ENCODE measurements around the gene NKAIN2.

The NKAIN2 gene

DNA sequence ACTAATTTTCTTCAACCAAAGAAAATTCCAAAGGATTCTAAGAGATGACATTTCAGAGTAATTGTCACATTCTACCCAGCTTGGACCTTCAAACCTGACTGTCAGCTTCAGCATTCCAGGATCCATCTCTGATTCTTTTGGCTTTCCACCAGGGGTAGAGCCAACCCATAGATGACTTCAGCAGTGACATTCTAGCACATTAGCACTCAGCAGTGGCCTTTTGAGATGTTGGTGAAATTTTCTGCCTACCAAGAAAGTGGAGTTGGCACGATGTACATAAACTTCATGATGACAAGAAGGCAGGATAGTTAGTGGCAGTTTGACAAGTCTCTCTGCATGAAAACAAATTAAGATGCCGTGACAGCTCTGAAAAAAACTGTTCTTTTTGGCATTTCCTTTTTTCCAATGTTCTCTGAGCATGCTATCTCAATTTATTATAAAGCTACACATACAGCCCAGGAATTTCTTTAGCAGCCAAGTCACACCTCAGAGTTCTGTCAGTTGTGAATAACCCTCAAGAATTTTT, 692.1 kb downstream of the NKAIN2 start:
- TF ChIP-seq ESRRG (CRISPR knock-in tag; IDR thresholded peaks at IDR 0.05): no peak
- no peak for TF ChIP-seq ZFP3 (CRISPR knock-in tag; IDR thresholded peaks at IDR 0.05)
- no peak for TF ChIP-seq POU6F1 (CRISPR knock-in tag; IDR thresholded peaks at IDR 0.05; ENCODE audit: borderline replicate concordance, low read depth)
- TF ChIP-seq, protein P1, sequence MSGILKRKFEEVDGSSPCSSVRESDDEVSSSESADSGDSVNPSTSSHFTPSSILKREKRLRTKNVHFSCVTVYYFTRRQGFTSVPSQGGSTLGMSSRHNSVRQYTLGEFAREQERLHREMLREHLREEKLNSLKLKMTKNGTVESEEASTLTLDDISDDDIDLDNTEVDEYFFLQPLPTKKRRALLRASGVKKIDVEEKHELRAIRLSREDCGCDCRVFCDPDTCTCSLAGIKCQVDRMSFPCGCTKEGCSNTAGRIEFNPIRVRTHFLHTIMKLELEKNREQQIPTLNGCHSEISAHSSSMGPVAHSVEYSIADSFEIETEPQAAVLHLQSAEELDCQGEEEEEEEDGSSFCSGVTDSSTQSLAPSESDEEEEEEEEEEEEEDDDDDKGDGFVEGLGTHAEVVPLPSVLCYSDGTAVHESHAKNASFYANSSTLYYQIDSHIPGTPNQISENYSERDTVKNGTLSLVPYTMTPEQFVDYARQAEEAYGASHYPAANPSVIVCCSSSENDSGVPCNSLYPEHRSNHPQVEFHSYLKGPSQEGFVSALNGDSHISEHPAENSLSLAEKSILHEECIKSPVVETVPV (CRISPR knock-in tag; IDR thresholded peaks at IDR 0.05): no peak
- TF ChIP-seq CSDC2 (CRISPR knock-in tag; IDR thresholded peaks at IDR 0.05): no peak
- no peak for TF ChIP-seq GLIS3 (CRISPR knock-in tag; IDR thresholded peaks at IDR 0.05)
- TF ChIP-seq ZC3H10 (CRISPR knock-in tag; IDR thresholded peaks at IDR 0.05): no peak
- no peak for TF ChIP-seq ZNF8 (CRISPR knock-in tag; IDR thresholded peaks at IDR 0.05)
- TF ChIP-seq, protein P2, sequence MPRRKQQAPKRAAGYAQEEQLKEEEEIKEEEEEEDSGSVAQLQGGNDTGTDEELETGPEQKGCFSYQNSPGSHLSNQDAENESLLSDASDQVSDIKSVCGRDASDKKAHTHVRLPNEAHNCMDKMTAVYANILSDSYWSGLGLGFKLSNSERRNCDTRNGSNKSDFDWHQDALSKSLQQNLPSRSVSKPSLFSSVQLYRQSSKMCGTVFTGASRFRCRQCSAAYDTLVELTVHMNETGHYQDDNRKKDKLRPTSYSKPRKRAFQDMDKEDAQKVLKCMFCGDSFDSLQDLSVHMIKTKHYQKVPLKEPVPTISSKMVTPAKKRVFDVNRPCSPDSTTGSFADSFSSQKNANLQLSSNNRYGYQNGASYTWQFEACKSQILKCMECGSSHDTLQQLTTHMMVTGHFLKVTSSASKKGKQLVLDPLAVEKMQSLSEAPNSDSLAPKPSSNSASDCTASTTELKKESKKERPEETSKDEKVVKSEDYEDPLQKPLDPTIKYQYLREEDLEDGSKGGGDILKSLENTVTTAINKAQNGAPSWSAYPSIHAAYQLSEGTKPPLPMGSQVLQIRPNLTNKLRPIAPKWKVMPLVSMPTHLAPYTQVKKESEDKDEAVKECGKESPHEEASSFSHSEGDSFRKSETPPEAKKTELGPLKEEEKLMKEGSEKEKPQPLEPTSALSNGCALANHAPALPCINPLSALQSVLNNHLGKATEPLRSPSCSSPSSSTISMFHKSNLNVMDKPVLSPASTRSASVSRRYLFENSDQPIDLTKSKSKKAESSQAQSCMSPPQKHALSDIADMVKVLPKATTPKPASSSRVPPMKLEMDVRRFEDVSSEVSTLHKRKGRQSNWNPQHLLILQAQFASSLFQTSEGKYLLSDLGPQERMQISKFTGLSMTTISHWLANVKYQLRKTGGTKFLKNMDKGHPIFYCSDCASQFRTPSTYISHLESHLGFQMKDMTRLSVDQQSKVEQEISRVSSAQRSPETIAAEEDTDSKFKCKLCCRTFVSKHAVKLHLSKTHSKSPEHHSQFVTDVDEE (CRISPR knock-in tag; IDR thresholded peaks at IDR 0.05): no peak
- no peak for TF ChIP-seq TOX (CRISPR knock-in tag; IDR thresholded peaks at IDR 0.05; ENCODE audit: borderline replicate concordance)
- TF ChIP-seq TCF4 (CRISPR knock-in tag; IDR thresholded peaks at IDR 0.05; ENCODE audit: borderline replicate concordance): no peak
- no peak for TF ChIP-seq ZNF565 (CRISPR knock-in tag; conservative IDR thresholded peaks at IDR 0.05; ENCODE audit: low read depth)
- no peak for TF ChIP-seq PPARA (CRISPR knock-in tag; IDR thresholded peaks at IDR 0.05; ENCODE audit: borderline replicate concordance)
- no peak for TF ChIP-seq OSR1 (CRISPR knock-in tag; IDR thresholded peaks at IDR 0.05)
- no peak for TF ChIP-seq ISL1 (CRISPR knock-in tag; IDR thresholded peaks at IDR 0.05)
- TF ChIP-seq ZFP30 (CRISPR knock-in tag; IDR thresholded peaks at IDR 0.05): no peak
- TF ChIP-seq BACH2 (CRISPR knock-in tag; IDR thresholded peaks at IDR 0.05; ENCODE audit: borderline replicate concordance): no peak
- TF ChIP-seq, protein P3, sequence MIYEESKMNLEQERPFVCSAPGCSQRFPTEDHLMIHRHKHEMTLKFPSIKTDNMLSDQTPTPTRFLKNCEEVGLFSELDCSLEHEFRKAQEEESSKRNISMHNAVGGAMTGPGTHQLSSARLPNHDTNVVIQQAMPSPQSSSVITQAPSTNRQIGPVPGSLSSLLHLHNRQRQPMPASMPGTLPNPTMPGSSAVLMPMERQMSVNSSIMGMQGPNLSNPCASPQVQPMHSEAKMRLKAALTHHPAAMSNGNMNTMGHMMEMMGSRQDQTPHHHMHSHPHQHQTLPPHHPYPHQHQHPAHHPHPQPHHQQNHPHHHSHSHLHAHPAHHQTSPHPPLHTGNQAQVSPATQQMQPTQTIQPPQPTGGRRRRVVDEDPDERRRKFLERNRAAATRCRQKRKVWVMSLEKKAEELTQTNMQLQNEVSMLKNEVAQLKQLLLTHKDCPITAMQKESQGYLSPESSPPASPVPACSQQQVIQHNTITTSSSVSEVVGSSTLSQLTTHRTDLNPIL (CRISPR knock-in tag; IDR thresholded peaks at IDR 0.05; ENCODE audit: low read depth): no peak
- TF ChIP-seq ARNTL (CRISPR knock-in tag; IDR thresholded peaks at IDR 0.05; ENCODE audit: borderline replicate concordance, low read depth): no peak
- no peak for ATAC-seq

DNA sequence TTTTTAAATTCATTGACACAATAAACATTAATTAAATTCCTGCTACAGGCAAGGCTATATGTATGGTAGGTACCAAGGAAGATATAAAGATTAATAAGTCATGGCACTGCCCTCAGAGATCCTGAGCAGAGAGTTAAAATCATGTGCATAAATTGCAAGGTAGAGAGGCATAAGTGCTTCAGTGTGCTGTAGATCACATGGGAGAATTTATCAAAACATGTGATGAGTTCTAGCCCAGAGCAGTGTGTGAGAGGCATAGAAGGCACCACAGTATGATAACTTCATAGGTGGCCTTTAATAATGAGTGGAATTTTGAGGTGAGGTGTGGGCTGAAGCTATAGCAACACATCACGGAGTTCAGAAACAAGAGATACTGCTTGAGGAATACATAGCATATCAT, 692.7 kb downstream of the NKAIN2 start:
- TF ChIP-seq ARNTL (CRISPR knock-in tag; IDR thresholded peaks at IDR 0.05; ENCODE audit: borderline replicate concordance, low read depth): no peak
- no peak for TF ChIP-seq ZFP3 (CRISPR knock-in tag; IDR thresholded peaks at IDR 0.05)
- no peak for TF ChIP-seq ZC3H10 (CRISPR knock-in tag; IDR thresholded peaks at IDR 0.05)
- TF ChIP-seq ESRRG (CRISPR knock-in tag; IDR thresholded peaks at IDR 0.05): no peak
- TF ChIP-seq, protein P1 (CRISPR knock-in tag; IDR thresholded peaks at IDR 0.05): no peak
- TF ChIP-seq ZNF70 (CRISPR knock-in tag; IDR thresholded peaks at IDR 0.05): no peak
- no peak for TF ChIP-seq ISL1 (CRISPR knock-in tag; IDR thresholded peaks at IDR 0.05)
- TF ChIP-seq POU6F1 (CRISPR knock-in tag; IDR thresholded peaks at IDR 0.05; ENCODE audit: borderline replicate concordance, low read depth): no peak
- no peak for TF ChIP-seq SNAI2 (CRISPR knock-in tag; IDR thresholded peaks at IDR 0.05)
- no peak for TF ChIP-seq ZFP30 (CRISPR knock-in tag; IDR thresholded peaks at IDR 0.05)
- TF ChIP-seq TCF4 (CRISPR knock-in tag; IDR thresholded peaks at IDR 0.05; ENCODE audit: borderline replicate concordance): no peak
- TF ChIP-seq ZNF8 (CRISPR knock-in tag; IDR thresholded peaks at IDR 0.05): no peak
- TF ChIP-seq OSR1 (CRISPR knock-in tag; IDR thresholded peaks at IDR 0.05): no peak
- TF ChIP-seq ZNF565 (CRISPR knock-in tag; conservative IDR thresholded peaks at IDR 0.05; ENCODE audit: low read depth): no peak
- TF ChIP-seq, protein P3 (CRISPR knock-in tag; IDR thresholded peaks at IDR 0.05; ENCODE audit: low read depth): no peak
- TF ChIP-seq CSDC2 (CRISPR knock-in tag; IDR thresholded peaks at IDR 0.05): no peak
- no peak for TF ChIP-seq PPARA (CRISPR knock-in tag; IDR thresholded peaks at IDR 0.05; ENCODE audit: borderline replicate concordance)
- TF ChIP-seq TOX (CRISPR knock-in tag; IDR thresholded peaks at IDR 0.05; ENCODE audit: borderline replicate concordance): no peak
- TF ChIP-seq PATZ1 (CRISPR knock-in tag; IDR thresholded peaks at IDR 0.05; ENCODE audit: borderline replicate concordance): no peak
- no peak for ATAC-seq
